CD14-positive monocyte (primary cell): ENCODE measurements around the gene GMPPA. TPM values are rescaled to one million over a fixed set of nuclear protein-coding genes. Genes with fewer than 3 reads are reported as not detected.
A peak's percentile ranks its signal among the peaks of the same experiment; 100 is the strongest.

Experiments
- DNase-seq, 3 donors: peaks; one replicate each; pipeline ENCODE4 v3.0.0-alpha.2; 2011 to 2022
- H2AFZ ChIP-seq: 2 replicates; pipeline ENCODE4 v1.6.0; 2012; ENCODE audit warnings: mild to moderate bottlenecking, low read depth, low read length, inconsistent platforms; ENCODE audit not compliant: insufficient read depth, poor library complexity, severe bottlenecking
- H3K27ac ChIP-seq, 2 donors: 1 replicate in 1 of 2; 2 replicates in 1 of 2; pipeline ENCODE4 v1.5.1; 2012 to 2013; ENCODE audit warnings: low read length in 2 of 2, control low read depth in 1 of 2, inconsistent platforms in 1 of 2, low read depth in 1 of 2, mild to moderate bottlenecking in 1 of 2
- H3K27me3 ChIP-seq, 2 donors: one replicate each; pipeline versions ENCODE4 v1.6.0 to v1.6.1; 2011 to 2013; ENCODE audit warnings: low read length in 2 of 2; ENCODE audit not compliant: control insufficient read depth in 2 of 2, insufficient read depth in 2 of 2
- H3K36me3 ChIP-seq, 2 donors: replicated peaks in 1 of 2; 1 replicate in 1 of 2; 2 replicates in 1 of 2; pipeline versions ENCODE4 v1.5.1 to v1.6.1; 2012 to 2013; ENCODE audit warnings: low read length in 2 of 2, control low read depth in 1 of 2, inconsistent platforms in 1 of 2, mild to moderate bottlenecking in 1 of 2; ENCODE audit not compliant: insufficient read depth in 2 of 2, control insufficient read depth in 1 of 2
- H3K4me1 ChIP-seq, 2 donors: 1 replicate in 1 of 2; 2 replicates in 1 of 2; pipeline versions ENCODE4 v1.5.1 to v1.6.1; 2012 to 2013; ENCODE audit warnings: low read length in 2 of 2, control low read depth in 1 of 2, inconsistent platforms in 1 of 2, mild to moderate bottlenecking in 1 of 2, moderate library complexity in 1 of 2; ENCODE audit not compliant: insufficient read depth in 2 of 2, control insufficient read depth in 1 of 2
- H3K4me2 ChIP-seq: replicated peaks from 2 replicates; pipeline ENCODE3; 2012; ENCODE audit warnings: low read length, moderate library complexity, mild to moderate bottlenecking; ENCODE audit not compliant: poor library complexity, severe bottlenecking; ENCODE audit errors: extremely low read depth
- H3K4me3 ChIP-seq, 3 experiments: fragments of 200-600 bp in 1 of 3; sonication (generic) in 1 of 3; replicated peaks in 1 of 3; 1 replicate in 2 of 3; 2 replicates in 1 of 3; pipeline ENCODE4 v1.5.1; 2011 to 2013; ENCODE audit warnings: low read length in 3 of 3, mild to moderate bottlenecking in 3 of 3, control low read depth in 2 of 3, low read depth in 2 of 3, inconsistent platforms in 1 of 3, moderate library complexity in 1 of 3
- H3K79me2 ChIP-seq: 2 replicates; pipeline ENCODE4 v1.6.0; 2012; ENCODE audit warnings: mild to moderate bottlenecking, control low read depth, inconsistent platforms, low read length, moderate library complexity; ENCODE audit not compliant: insufficient read depth
- H3K9ac ChIP-seq: 2 replicates; pipeline ENCODE4 v1.6.0; 2017; ENCODE audit warnings: low read length, mild to moderate bottlenecking; ENCODE audit not compliant: insufficient read depth, poor library complexity, severe bottlenecking
- H3K9me3 ChIP-seq, 2 donors: replicated peaks in 1 of 2; 1 replicate in 1 of 2; 2 replicates in 1 of 2; pipeline versions ENCODE4 v1.5.1 to v1.6.1; 2012 to 2013; ENCODE audit warnings: low read length in 2 of 2, control low read depth in 1 of 2; ENCODE audit not compliant: control insufficient read depth in 1 of 2, insufficient read depth in 1 of 2
- H4K20me1 ChIP-seq: 2 replicates; pipeline ENCODE4 v1.6.0; 2012; ENCODE audit warnings: mild to moderate bottlenecking, low read length, control low read depth, moderate library complexity; ENCODE audit not compliant: insufficient read depth
- H3K27ac Mint-ChIP-seq, 7 donors: one replicate each; pipeline ENCODE4 v1.8.0; 2020; ENCODE audit warnings: mild to moderate bottlenecking in 7 of 7, mixed read lengths in 7 of 7, moderate library complexity in 6 of 7, inconsistent platforms in 2 of 7
- H3K27me3 Mint-ChIP-seq, 3 donors: one replicate each; pipeline ENCODE4 v1.8.0; 2021 to 2022; ENCODE audit warnings: low read depth in 3 of 3, mild to moderate bottlenecking in 3 of 3, mixed read lengths in 3 of 3, moderate library complexity in 3 of 3, inconsistent platforms in 1 of 3
- H3K36me3 Mint-ChIP-seq, 2 donors: one replicate each; pipeline ENCODE4 v1.8.0; 2020; ENCODE audit warnings: mixed read lengths in 2 of 2, inconsistent platforms in 1 of 2, mild to moderate bottlenecking in 1 of 2
- H3K4me1 Mint-ChIP-seq: one replicate; pipeline ENCODE4 v1.8.0; 2020; ENCODE audit warnings: mild to moderate bottlenecking, mixed read lengths
- H3K4me3 Mint-ChIP-seq, 2 donors: one replicate each; pipeline ENCODE4 v1.8.0; 2020; ENCODE audit warnings: mild to moderate bottlenecking in 2 of 2, mixed read lengths in 2 of 2, moderate library complexity in 1 of 2
- H3K9me3 Mint-ChIP-seq, 7 donors: one replicate each; pipeline ENCODE4 v1.8.0; 2020 to 2022; ENCODE audit warnings: mixed read lengths in 7 of 7, mild to moderate bottlenecking in 6 of 7, moderate library complexity in 6 of 7, inconsistent platforms in 2 of 7
- WGBS: methylation state at CpG from one replicate; pipeline ENCODE4 v1.1.5; 2013; ENCODE audit warnings: missing lambda C conversion rate; ENCODE audit not compliant: insufficient coverage; 5-methylcytosine and 5-hydroxymethylcytosine counted together
- intact Hi-C, 2 donors: fragments of 100-400 bp; cut with micrococcal nuclease; formaldehyde crosslinking; loops; one replicate each; pipeline versions ENCODE4 v1.15.0 to v1.15.1; 2023
- polyA plus RNA-seq, 3 donors: library from polyadenylated mRNA; depleted of rRNA in 1 of 3; unstranded in 2 of 3; stranded (reverse) in 1 of 3; fragments of 300-500 nt in 2 of 3; fragments of >200 nt in 1 of 3; fragmentation: Illumina TruSeq in 2 of 3; gene quantifications; 1 replicate in 2 of 3; 2 replicates in 1 of 3; pipeline ENCODE4 v1.2.3, GENCODE V29; 2012 to 2021
- TF ChIP-seq, protein P1 (sequence below): fragments of 200-600 bp; IDR thresholded peaks from one replicate; pipeline ENCODE4 v1.8.0; 2022; ENCODE audit warnings: antibody characterized with exemption, mild to moderate bottlenecking

GMPPA gene
- polyA plus RNA-seq, 3 donors: 35.5 to 71.2 (median 35.9) TPM

DNA sequence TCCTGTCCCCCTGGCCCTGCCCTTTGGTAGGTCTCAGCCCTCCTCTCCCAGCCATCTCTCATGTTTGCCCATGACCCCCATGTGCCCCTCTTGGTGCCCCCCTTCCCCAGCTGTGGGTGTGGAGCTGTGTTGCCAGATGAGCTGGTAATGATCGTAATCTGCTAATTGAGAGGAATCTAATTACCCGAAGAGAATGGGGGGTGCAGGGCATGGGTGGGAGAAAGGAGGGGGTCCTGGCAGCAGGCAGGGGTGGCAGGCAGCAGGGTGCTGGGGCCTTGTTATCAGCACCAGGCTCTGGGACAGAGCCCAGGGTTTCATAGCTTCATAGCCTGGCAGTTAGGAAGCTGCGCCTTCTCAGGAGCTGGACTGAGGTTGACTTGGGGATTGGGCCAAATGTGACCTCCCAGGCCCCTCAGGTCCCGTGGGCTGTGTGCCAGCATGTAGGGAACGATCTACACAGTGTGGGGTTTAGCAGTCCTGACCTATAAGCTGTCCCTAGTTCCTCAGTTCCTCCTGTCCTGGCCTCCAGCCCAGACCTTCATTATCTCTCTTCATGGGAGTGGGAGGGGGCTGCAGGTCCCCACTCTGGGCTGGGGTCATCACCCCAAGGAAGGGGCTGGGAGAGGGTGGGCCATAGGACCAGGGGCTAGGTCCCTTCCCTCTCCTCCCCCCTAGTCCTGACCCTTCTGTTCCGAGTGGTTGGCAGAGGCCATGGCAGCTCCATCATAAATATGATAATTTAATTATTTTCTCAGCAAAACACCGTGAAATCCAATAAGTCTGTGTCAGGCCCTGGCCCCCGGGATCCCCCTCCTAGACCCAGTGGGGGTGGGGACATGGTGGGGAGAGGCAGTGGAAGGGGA lies 9.1 kb downstream of the GMPPA start:
- Histone ChIP-seq H3K4me3 (no peak overlapping the region), H3K79me2 (no peaks in the 10 kb centered on the region), H3K9me3 (peaks cover 6 to 15% of the 10 kb centered on the region in 2 donors), H3K36me3 (peaks cover 38 to 48% of the 10 kb centered on the region in 2 donors), H3K4me2 (no peak overlapping the region), H2AFZ (no peak overlapping the region), H3K9ac (no peak overlapping the region), H3K27me3 (peaks cover 23 to 43% of the 10 kb centered on the region in 2 donors), H3K4me1 (no peaks in the 10 kb centered on the region), H4K20me1 (peaks cover 6% of the 10 kb centered on the region), H3K27ac (no peak overlapping the region)
- no peak for DNase-seq
- Mint-ChIP-seq H3K4me1 (peaks cover 14% of the 10 kb centered on the region), H3K27me3 (peaks cover 34 to 49% (median 45%) of the 10 kb centered on the region in 3 donors), H3K36me3 (peaks cover 46 to 49% of the 10 kb centered on the region in 2 donors), H3K4me3 (peak overlapping the region in 1 of 2 donors; percentile 48), H3K9me3 (peaks cover 2 to 16% (median 12%) of the 10 kb centered on the region in 7 donors), H3K27ac (no peak overlapping the region)
- WGBS: 82% methylated on average over 5 of the region's 8 CpGs
- intact Hi-C loops: no loop called here
- TF ChIP-seq, protein P1, sequence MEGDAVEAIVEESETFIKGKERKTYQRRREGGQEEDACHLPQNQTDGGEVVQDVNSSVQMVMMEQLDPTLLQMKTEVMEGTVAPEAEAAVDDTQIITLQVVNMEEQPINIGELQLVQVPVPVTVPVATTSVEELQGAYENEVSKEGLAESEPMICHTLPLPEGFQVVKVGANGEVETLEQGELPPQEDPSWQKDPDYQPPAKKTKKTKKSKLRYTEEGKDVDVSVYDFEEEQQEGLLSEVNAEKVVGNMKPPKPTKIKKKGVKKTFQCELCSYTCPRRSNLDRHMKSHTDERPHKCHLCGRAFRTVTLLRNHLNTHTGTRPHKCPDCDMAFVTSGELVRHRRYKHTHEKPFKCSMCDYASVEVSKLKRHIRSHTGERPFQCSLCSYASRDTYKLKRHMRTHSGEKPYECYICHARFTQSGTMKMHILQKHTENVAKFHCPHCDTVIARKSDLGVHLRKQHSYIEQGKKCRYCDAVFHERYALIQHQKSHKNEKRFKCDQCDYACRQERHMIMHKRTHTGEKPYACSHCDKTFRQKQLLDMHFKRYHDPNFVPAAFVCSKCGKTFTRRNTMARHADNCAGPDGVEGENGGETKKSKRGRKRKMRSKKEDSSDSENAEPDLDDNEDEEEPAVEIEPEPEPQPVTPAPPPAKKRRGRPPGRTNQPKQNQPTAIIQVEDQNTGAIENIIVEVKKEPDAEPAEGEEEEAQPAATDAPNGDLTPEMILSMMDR: no peak

DNA sequence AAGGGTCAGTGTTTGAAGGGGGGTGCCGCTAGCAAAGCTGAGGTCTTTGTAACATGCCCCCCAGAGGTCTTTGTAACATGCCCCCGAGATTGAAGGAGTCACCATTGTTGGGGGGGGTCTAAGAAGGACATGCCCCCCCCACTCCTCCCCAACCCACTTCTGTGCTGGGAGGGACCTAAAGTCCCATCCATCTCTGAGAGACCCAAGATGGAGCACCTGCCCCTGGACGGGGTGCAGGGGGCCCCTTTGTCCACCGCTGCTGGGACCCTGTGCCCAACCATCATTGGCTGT lies 9.7 kb downstream of the GMPPA start:
- Mint-ChIP-seq H3K4me3 (no peak overlapping the region), H3K27ac (no peak overlapping the region), H3K36me3 (peaks cover 45% of the 10 kb centered on the region in 2 donors), H3K9me3 (peaks cover 2 to 20% (median 14%) of the 10 kb centered on the region in 7 donors), H3K27me3 (peaks cover 40 to 55% (median 50%) of the 10 kb centered on the region in 3 donors), H3K4me1 (peaks cover 14% of the 10 kb centered on the region)
- intact Hi-C loops: no loop called here
- Histone ChIP-seq H3K9me3 (peaks cover 6 to 19% of the 10 kb centered on the region in 2 donors), H3K4me3 (no peak overlapping the region), H4K20me1 (peaks cover 6% of the 10 kb centered on the region), H3K4me2 (no peak overlapping the region), H3K27ac (no peak overlapping the region), H3K79me2 (no peaks in the 10 kb centered on the region), H3K9ac (no peak overlapping the region), H3K36me3 (peaks cover 37 to 42% of the 10 kb centered on the region in 2 donors), H3K4me1 (no peaks in the 10 kb centered on the region), H3K27me3 (peaks cover 26 to 48% of the 10 kb centered on the region in 2 donors), H2AFZ (no peak overlapping the region)
- WGBS: 60% methylated on average over 1 of the region's 4 CpGs
- DNase-seq: no peak
- TF ChIP-seq, protein P1: no peak
